Measurements from ENCODE around the gene APOA1.
A peak's percentile ranks its signal among the peaks of the same experiment; 100 is the strongest.

The APOA1 gene

DNA sequence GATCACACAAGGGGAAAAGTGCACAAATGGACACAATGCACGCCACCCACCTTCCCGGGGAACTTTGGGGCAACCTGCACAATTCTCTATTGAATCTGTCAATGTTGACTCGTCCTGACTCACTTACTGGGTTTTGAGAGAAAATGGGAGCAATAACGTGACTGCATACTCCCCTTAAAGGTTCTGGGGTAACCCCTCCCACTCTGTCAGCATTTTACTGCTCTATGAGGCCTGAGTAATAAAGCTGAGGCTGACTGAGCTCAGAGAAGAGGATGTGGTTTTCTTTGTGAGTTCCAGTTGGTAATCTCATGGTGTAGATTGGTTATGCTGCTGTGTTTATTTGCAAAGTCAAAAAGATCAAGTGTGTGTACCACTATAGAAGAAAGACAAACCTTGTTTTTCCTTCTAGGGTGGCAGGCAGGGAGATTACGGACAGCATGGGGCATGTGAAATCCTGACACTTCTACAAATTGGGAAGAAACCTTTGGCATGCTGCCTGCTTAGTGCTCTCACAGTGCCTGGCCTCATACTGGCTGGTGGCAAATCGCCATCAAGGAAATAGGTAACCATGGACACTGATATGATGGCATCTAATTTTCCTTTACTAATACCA is 16.1 kb upstream of the APOA1 start:
- no peak overlapping the region for H3K4me3 ChIP-seq (ENCODE audit: low read depth, low read length)
- no peak overlapping the region for H3K27ac ChIP-seq (ENCODE audit: extremely low read depth, low read depth, low read length)
- H3K9me3 ChIP-seq (ENCODE audit: control insufficient read depth, insufficient read depth, low read depth, low read length), result no peaks in the 10 kb centered on the region
- H3K4me1 ChIP-seq (ENCODE audit: control insufficient read depth, insufficient read depth, low read length), result peaks cover 2% of the 10 kb centered on the region; the same call in 1 of the 2 replicates
- ChIA-PET CTCF (interaction anchor here (0.6 to 1.2 kb wide), 6 partner anchors 17 to 252 kb away, joined by 3 to 10 read pairs (median 3); no protein-coding TSS in a partner anchor), POLR2A (interaction anchor here (1.6 kb wide), 1 partner anchor 18 kb away, joined by 4 read pairs; no protein-coding TSS in a partner anchor)
- peaks cover 0 to 49% of the 10 kb centered on the region in 2 experiments; a peak in 1 of 3 replicates for H3K36me3 ChIP-seq (ENCODE audit: control insufficient read depth in 2 of 2, insufficient read depth in 1 of 2, low read length in 2 of 2)
- peak; percentile 73 for TF ChIP-seq TSHZ1 (tag by site-specific recombination; IDR thresholded peaks at IDR 0.05; ENCODE audit: borderline replicate concordance)
- TF ChIP-seq ZNF449 (tag by site-specific recombination; IDR thresholded peaks at IDR 0.05), result peak; percentile 40; the same call in 1 of the 2 replicates
- peak; percentile 88 for TF ChIP-seq ZNF549 (tag by site-specific recombination; IDR thresholded peaks at IDR 0.05)
- peak; percentile 98 for TF ChIP-seq OVOL3 (tag by site-specific recombination; IDR thresholded peaks at IDR 0.05)
- TF ChIP-seq ZNF610 (tag by site-specific recombination; IDR thresholded peaks at IDR 0.05; ENCODE audit: borderline replicate concordance), result 0 out of 2 replicates have a peak, but pooled peaks have one; percentile 68
- TF ChIP-seq ZBTB17 (tag by site-specific recombination; IDR thresholded peaks at IDR 0.05), result peak; percentile 44
- TF ChIP-seq INSM2 (tag by site-specific recombination; IDR thresholded peaks at IDR 0.05), result peak; percentile 88
- no peak for TF ChIP-seq ZNF585B (tag by site-specific recombination; IDR thresholded peaks at IDR 0.05)
- no peak for TF ChIP-seq ZNF311 (tag by site-specific recombination; IDR thresholded peaks at IDR 0.05; ENCODE audit: borderline replicate concordance)
- TF ChIP-seq ZNF561 (tag by site-specific recombination; IDR thresholded peaks at IDR 0.05; ENCODE audit: borderline replicate concordance), result peak; percentile 94; the same call in 1 of the 2 replicates
- TF ChIP-seq KLF10 (tag by site-specific recombination; IDR thresholded peaks at IDR 0.05), result peak; percentile 45; the same call in 1 of the 2 replicates
- TF ChIP-seq ZNF18 (tag by site-specific recombination; IDR thresholded peaks at IDR 0.05), result peak; percentile 75
- TF ChIP-seq ZNF843 (tag by site-specific recombination; IDR thresholded peaks at IDR 0.05), result peak; percentile 99
- TF ChIP-seq ZSCAN30 (tag by site-specific recombination; IDR thresholded peaks at IDR 0.05), result peak; percentile 68; the same call in 1 of the 2 replicates
- TF ChIP-seq, protein P1, sequence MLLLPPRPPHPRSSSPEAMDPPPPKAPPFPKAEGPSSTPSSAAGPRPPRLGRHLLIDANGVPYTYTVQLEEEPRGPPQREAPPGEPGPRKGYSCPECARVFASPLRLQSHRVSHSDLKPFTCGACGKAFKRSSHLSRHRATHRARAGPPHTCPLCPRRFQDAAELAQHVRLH (tag by site-specific recombination; IDR thresholded peaks at IDR 0.05), result peak; percentile 96
- peak; percentile 54; the same call in 1 of the 2 replicates for TF ChIP-seq ZEB2 (tag by site-specific recombination; IDR thresholded peaks at IDR 0.05)
- no peak for TF ChIP-seq ZNF394 (tag by site-specific recombination; IDR thresholded peaks at IDR 0.05; ENCODE audit: borderline replicate concordance)
- TF ChIP-seq ZBTB21 (tag by site-specific recombination; IDR thresholded peaks at IDR 0.05), result 0 out of 2 replicates have a peak, but pooled peaks have one; percentile 26
- TF ChIP-seq ZNF747 (tag by site-specific recombination; IDR thresholded peaks at IDR 0.05), result no peak
- peak; percentile 91 for TF ChIP-seq IKZF3 (tag by site-specific recombination; IDR thresholded peaks at IDR 0.05)
- TF ChIP-seq ZNF433 (tag by site-specific recombination; IDR thresholded peaks at IDR 0.05; ENCODE audit: low read depth), result no peak
- TF ChIP-seq ZNF146 (tag by site-specific recombination; IDR thresholded peaks at IDR 0.05), result peak; percentile 59
- peak; percentile 99 for TF ChIP-seq PRDM6 (tag by site-specific recombination; IDR thresholded peaks at IDR 0.05)
- 0 out of 2 replicates have a peak, but pooled peaks have one; percentile 60 for TF ChIP-seq ZNF639 (tag by site-specific recombination; IDR thresholded peaks at IDR 0.05)
